ENCODE measurements around the gene MTHFD1L. TPM values are rescaled to one million over a fixed set of nuclear protein-coding genes. Genes with fewer than 3 reads are reported as not detected.
A peak's percentile ranks its signal among the peaks of the same experiment; 100 is the strongest.

Gene MTHFD1L
- total RNA-seq, 1 experiment from 2014 or later, result 47.8 TPM

- Mint-ChIP-seq H3K4me3 (ENCODE audit: low read depth, unreplicated experiment) (no peak overlapping the region), H3K4me1 (ENCODE audit: low read depth, unreplicated experiment) (peaks cover 37% of the 10 kb centered on the region), H3K27ac (ENCODE audit: unreplicated experiment) (peak overlapping the region; percentile 54), H3K9me3 (ENCODE audit: low read depth, unreplicated experiment) (no peaks in the 10 kb centered on the region), H3K36me3 (ENCODE audit: insufficient read depth, unreplicated experiment) (peaks cover 24% of the 10 kb centered on the region), H3K27me3 (ENCODE audit: unreplicated experiment) (no peaks in the 10 kb centered on the region)
- CTCF ChIA-PET, result interaction anchor here (1.4 kb wide), 1 partner anchor 50 kb away, joined by 4 read pairs; no protein-coding TSS in a partner anchor
- no peak for TF ChIP-seq CTCF (IDR thresholded peaks at IDR 0.05; ENCODE audit: unreplicated experiment)
- no TSS peak for BruUV-seq (replicated peaks)
- intact Hi-C loops (cut with micrococcal nuclease; ENCODE audit: unreplicated experiment), result no loop called here
- DNase-seq, result no peak
Observed at GRCh38 chr6:151063842-151064647, 198.5 kb downstream of the MTHFD1L start.

- Mint-ChIP-seq H3K27me3 (ENCODE audit: unreplicated experiment) (no peaks in the 10 kb centered on the region), H3K9me3 (ENCODE audit: low read depth, unreplicated experiment) (no peaks in the 10 kb centered on the region), H3K27ac (ENCODE audit: unreplicated experiment) (no peak overlapping the region), H3K4me1 (ENCODE audit: low read depth, unreplicated experiment) (peaks cover 39% of the 10 kb centered on the region), H3K4me3 (ENCODE audit: low read depth, unreplicated experiment) (no peak overlapping the region), H3K36me3 (ENCODE audit: insufficient read depth, unreplicated experiment) (peaks cover 28% of the 10 kb centered on the region)
- CTCF ChIA-PET, result no interaction called here
- TF ChIP-seq CTCF (IDR thresholded peaks at IDR 0.05; ENCODE audit: unreplicated experiment), result no peak
- no peak for DNase-seq
- no TSS peak for BruUV-seq (replicated peaks)
- intact Hi-C loops (cut with micrococcal nuclease; ENCODE audit: unreplicated experiment), result no loop called here
Observed at GRCh38 chr6:151065027-151065815, 199.7 kb downstream of the MTHFD1L start.

- peak overlapping the region; percentile 76 for H3K27ac Mint-ChIP-seq (ENCODE audit: unreplicated experiment)
- intact Hi-C loops (cut with micrococcal nuclease; ENCODE audit: unreplicated experiment), result no loop called here
- TF ChIP-seq CTCF (IDR thresholded peaks at IDR 0.05; ENCODE audit: unreplicated experiment), result no peak
- peak overlapping the region; percentile 52 for H3K4me3 Mint-ChIP-seq (ENCODE audit: low read depth, unreplicated experiment)
- peaks cover 41% of the 10 kb centered on the region for H3K4me1 Mint-ChIP-seq (ENCODE audit: low read depth, unreplicated experiment)
- BruUV-seq (replicated peaks), result no TSS peak
- H3K27me3 Mint-ChIP-seq (ENCODE audit: unreplicated experiment), result no peaks in the 10 kb centered on the region
- peak; percentile 76 for DNase-seq
- no peaks in the 10 kb centered on the region for H3K9me3 Mint-ChIP-seq (ENCODE audit: low read depth, unreplicated experiment)
- CTCF ChIA-PET, result interaction anchor here (0.6 to 2.2 kb wide), 8 partner anchors 8 to 256 kb away, joined by 3 to 9 read pairs (median 3); no protein-coding TSS in a partner anchor
- H3K36me3 Mint-ChIP-seq (ENCODE audit: insufficient read depth, unreplicated experiment), result peaks cover 25% of the 10 kb centered on the region
Observed at GRCh38 chr6:151067684-151068596, 202.4 kb downstream of the MTHFD1L start.

- H3K4me3 Mint-ChIP-seq (ENCODE audit: low read depth, unreplicated experiment), result peak overlapping the region; percentile 24
- DNase-seq, result no peak
- intact Hi-C loops (cut with micrococcal nuclease; ENCODE audit: unreplicated experiment), result no loop called here
- no peaks in the 10 kb centered on the region for H3K9me3 Mint-ChIP-seq (ENCODE audit: low read depth, unreplicated experiment)
- peak overlapping the region; percentile 76 for H3K27ac Mint-ChIP-seq (ENCODE audit: unreplicated experiment)
- no peak for TF ChIP-seq CTCF (IDR thresholded peaks at IDR 0.05; ENCODE audit: unreplicated experiment)
- H3K4me1 Mint-ChIP-seq (ENCODE audit: low read depth, unreplicated experiment), result peaks cover 41% of the 10 kb centered on the region
- BruUV-seq (replicated peaks), result TSS peak; percentile 83
- CTCF ChIA-PET, result interaction anchor here (0.5 to 2.2 kb wide), 8 partner anchors 10 to 255 kb away, joined by 3 to 9 read pairs (median 3); no protein-coding TSS in a partner anchor
- H3K27me3 Mint-ChIP-seq (ENCODE audit: unreplicated experiment), result no peaks in the 10 kb centered on the region
- peaks cover 25% of the 10 kb centered on the region for H3K36me3 Mint-ChIP-seq (ENCODE audit: insufficient read depth, unreplicated experiment)
Observed at GRCh38 chr6:151068761-151069312, 203.3 kb downstream of the MTHFD1L start.

Data from Calu3 (cell line).